ENCODE data around the gene SERINC2. TPM values are rescaled to one million over a fixed set of nuclear protein-coding genes. Genes with fewer than 3 reads are reported as not detected.

Gene SERINC2
- polyA plus RNA-seq, 2 of the 4 experiments (the other 2 are of a cell fraction) = 6.0 to 16.3 TPM

DNA sequence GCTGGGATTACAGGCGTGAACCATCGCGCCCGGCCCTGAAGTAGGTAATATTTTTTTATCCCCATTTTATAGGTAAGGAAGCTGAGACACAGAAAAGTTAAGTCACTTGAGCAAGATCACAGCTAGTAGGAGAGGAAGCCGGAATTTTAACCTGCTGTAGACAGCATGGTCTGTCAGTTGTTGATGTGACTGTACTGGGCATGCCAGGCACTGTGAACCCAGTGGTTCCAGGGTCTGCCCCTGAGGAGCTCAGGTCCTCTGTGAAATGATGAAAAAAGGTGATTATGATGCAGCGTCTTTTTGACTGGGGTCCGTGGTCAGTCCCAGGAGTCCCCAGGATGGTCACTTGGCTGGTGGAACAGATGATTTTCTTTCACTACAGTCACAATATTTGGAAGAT lies 23.4 kb upstream of the SERINC2 start:
- ATAC-seq (no peak), FAIRE-seq (no peak), DNase-seq (ENCODE audit: low read depth in 1 of 2, low spot score in 1 of 2) (no peak)
- Histone ChIP-seq H3K27ac (no peak overlapping the region), H3K4me2 (no peak overlapping the region), H3K9me3 (no peaks in the 10 kb centered on the region), H3K4me1 (no peaks in the 10 kb centered on the region), H3K4me3 (no peak overlapping the region)
- TF ChIP-seq SREBF2 (IDR thresholded peaks at IDR 0.05) (no peak), EHF (CRISPR knock-in tag; IDR thresholded peaks at IDR 0.05) (no peak), RCOR1 (IDR thresholded peaks at IDR 0.05; ENCODE audit: low read depth, low read length) (no peak), FOSL2 (IDR thresholded peaks at IDR 0.05) (no peak), FOSL2 (CRISPR knock-in tag; IDR thresholded peaks at IDR 0.05) (no peak), ZC3H11A (IDR thresholded peaks at IDR 0.05) (no peak), CBX2 (IDR thresholded peaks at IDR 0.05; ENCODE audit: borderline replicate concordance, low read depth) (no peak), ZSCAN20 (CRISPR knock-in tag; IDR thresholded peaks at IDR 0.05) (no peak), MAFK (IDR thresholded peaks at IDR 0.05; ENCODE audit: partially characterized antibody) (no peak), POLR2A (IDR thresholded peaks at IDR 0.05; ENCODE audit: low read length) (no peak), EP300 (IDR thresholded peaks at IDR 0.05) (no peak), JUN (IDR thresholded peaks at IDR 0.05) (no peak), SMC3 (IDR thresholded peaks at IDR 0.05) (no peak)
- TF ChIP-seq, protein P1, sequence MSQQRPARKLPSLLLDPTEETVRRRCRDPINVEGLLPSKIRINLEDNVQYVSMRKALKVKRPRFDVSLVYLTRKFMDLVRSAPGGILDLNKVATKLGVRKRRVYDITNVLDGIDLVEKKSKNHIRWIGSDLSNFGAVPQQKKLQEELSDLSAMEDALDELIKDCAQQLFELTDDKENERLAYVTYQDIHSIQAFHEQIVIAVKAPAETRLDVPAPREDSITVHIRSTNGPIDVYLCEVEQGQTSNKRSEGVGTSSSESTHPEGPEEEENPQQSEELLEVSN (IDR thresholded peaks at IDR 0.05; ENCODE audit: borderline replicate concordance, low read depth) = no peak
- TF ChIP-seq, protein P2, sequence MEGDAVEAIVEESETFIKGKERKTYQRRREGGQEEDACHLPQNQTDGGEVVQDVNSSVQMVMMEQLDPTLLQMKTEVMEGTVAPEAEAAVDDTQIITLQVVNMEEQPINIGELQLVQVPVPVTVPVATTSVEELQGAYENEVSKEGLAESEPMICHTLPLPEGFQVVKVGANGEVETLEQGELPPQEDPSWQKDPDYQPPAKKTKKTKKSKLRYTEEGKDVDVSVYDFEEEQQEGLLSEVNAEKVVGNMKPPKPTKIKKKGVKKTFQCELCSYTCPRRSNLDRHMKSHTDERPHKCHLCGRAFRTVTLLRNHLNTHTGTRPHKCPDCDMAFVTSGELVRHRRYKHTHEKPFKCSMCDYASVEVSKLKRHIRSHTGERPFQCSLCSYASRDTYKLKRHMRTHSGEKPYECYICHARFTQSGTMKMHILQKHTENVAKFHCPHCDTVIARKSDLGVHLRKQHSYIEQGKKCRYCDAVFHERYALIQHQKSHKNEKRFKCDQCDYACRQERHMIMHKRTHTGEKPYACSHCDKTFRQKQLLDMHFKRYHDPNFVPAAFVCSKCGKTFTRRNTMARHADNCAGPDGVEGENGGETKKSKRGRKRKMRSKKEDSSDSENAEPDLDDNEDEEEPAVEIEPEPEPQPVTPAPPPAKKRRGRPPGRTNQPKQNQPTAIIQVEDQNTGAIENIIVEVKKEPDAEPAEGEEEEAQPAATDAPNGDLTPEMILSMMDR (IDR thresholded peaks at IDR 0.05) = no peak
- TF ChIP-seq, protein P3, sequence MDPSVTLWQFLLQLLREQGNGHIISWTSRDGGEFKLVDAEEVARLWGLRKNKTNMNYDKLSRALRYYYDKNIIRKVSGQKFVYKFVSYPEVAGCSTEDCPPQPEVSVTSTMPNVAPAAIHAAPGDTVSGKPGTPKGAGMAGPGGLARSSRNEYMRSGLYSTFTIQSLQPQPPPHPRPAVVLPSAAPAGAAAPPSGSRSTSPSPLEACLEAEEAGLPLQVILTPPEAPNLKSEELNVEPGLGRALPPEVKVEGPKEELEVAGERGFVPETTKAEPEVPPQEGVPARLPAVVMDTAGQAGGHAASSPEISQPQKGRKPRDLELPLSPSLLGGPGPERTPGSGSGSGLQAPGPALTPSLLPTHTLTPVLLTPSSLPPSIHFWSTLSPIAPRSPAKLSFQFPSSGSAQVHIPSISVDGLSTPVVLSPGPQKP (IDR thresholded peaks at IDR 0.05; ENCODE audit: low read depth, low read length) = no peak
- TF ChIP-seq, protein P4, sequence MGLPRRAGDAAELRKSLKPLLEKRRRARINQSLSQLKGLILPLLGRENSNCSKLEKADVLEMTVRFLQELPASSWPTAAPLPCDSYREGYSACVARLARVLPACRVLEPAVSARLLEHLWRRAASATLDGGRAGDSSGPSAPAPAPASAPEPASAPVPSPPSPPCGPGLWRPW (IDR thresholded peaks at IDR 0.05) = no peak
- POLR2A ChIA-PET = no interaction called here
- CTCF ChIA-PET = interaction anchor here (1.0 to 11.3 kb wide), 2 partner anchors 33 to 159 kb away, joined by 4 to 151 read pairs; no protein-coding TSS in a partner anchor
- 76% methylated on average over 7 of the region's 7 CpGs for WGBS (ENCODE audit: missing lambda C conversion rate)

DNA sequence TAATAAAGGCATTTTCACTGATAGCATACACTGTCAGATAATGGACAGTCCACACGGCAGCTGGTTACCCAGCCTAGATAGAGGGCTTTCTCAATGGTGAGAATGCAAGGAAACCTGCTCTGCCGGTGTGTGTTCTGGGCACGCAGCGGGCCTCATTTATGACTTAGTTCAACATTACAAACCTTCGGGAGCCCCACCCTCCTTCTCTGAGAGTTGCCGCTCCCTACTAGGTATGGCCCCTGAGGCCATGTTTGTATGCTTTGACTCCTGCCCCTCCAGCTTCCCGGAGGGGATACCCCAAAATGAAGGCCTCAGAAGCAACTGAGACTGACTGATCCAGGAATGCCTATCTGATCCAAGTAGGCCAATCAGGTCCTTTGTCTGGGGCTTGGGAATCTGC lies 22.9 kb upstream of the SERINC2 start:
- WGBS (ENCODE audit: missing lambda C conversion rate) = 80% methylated on average over 7 of the region's 7 CpGs
- CTCF ChIA-PET = interaction anchor here (1.6 to 11.3 kb wide), 2 partner anchors 32 to 159 kb away, joined by 12 to 151 read pairs; no protein-coding TSS in a partner anchor
- POLR2A ChIA-PET = no interaction called here
- H3K4me3 ChIP-seq = no peak overlapping the region
- FAIRE-seq = no peak
- DNase-seq (ENCODE audit: low read depth in 1 of 2, low spot score in 1 of 2) = no peak
- no peak overlapping the region for H3K4me2 ChIP-seq
- no peaks in the 10 kb centered on the region for H3K9me3 ChIP-seq
- no peak overlapping the region for H3K27ac ChIP-seq
- TF ChIP-seq ZSCAN20 (CRISPR knock-in tag; IDR thresholded peaks at IDR 0.05) = no peak
- no peak for TF ChIP-seq HOXB13 (CRISPR knock-in tag; IDR thresholded peaks at IDR 0.05; ENCODE audit: low read depth)
- TF ChIP-seq CEBPB (IDR thresholded peaks at IDR 0.05) = no peak
- TF ChIP-seq FOSL2 (IDR thresholded peaks at IDR 0.05) = no peak
- TF ChIP-seq FOSL2 (CRISPR knock-in tag; IDR thresholded peaks at IDR 0.05) = no peak
- no peak for TF ChIP-seq GATA3 (IDR thresholded peaks at IDR 0.05; ENCODE audit: borderline replicate concordance)
- no peak for ATAC-seq
- H3K4me1 ChIP-seq = no peaks in the 10 kb centered on the region

DNA sequence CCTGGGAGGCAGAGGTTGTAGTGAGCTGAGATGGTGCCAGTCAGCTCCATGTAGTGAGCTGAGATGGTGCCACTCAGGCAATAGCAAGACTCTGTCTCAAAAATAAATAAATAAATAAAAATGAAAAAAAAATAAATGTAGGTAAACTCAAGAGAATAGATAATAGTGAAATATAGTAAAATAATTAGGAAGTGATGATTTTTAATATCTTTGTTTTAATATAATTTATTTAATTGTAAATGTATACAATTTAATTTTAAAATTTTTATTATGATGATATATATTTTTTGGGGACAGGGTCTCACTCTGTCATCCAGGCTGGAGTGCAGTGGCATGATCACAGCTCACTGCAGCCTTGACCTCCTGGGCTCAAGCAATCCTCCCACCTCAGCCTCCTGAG lies 19.6 kb upstream of the SERINC2 start:
- H3K4me1 ChIP-seq = 0 out of 3 replicates have a peak, but pooled peaks cover 5% of the 10 kb centered on the region
- ATAC-seq = no peak
- POLR2A ChIA-PET = no interaction called here
- FAIRE-seq = no peak
- CTCF ChIA-PET = interaction anchor here (1.3 to 11.3 kb wide), 13 partner anchors 9 to 412 kb away, joined by 3 to 151 read pairs (median 10); partner anchors contain the start of gene FABP3
- H3K4me2 ChIP-seq = no peak overlapping the region
- no peak overlapping the region for H3K4me3 ChIP-seq
- H3K27ac ChIP-seq = no peak overlapping the region
- H3K9me3 ChIP-seq = no peaks in the 10 kb centered on the region
- no peak for DNase-seq (ENCODE audit: low read depth in 1 of 2, low spot score in 1 of 2)
- TF ChIP-seq HDAC2 (IDR thresholded peaks at IDR 0.05) = no peak
- TF ChIP-seq ZFP36 (IDR thresholded peaks at IDR 0.05; ENCODE audit: borderline replicate concordance, partially characterized antibody) = no peak
- TF ChIP-seq HOXA7 (CRISPR knock-in tag; IDR thresholded peaks at IDR 0.05) = no peak
- no peak for TF ChIP-seq EP300 (IDR thresholded peaks at IDR 0.05)
- TF ChIP-seq, protein P5, sequence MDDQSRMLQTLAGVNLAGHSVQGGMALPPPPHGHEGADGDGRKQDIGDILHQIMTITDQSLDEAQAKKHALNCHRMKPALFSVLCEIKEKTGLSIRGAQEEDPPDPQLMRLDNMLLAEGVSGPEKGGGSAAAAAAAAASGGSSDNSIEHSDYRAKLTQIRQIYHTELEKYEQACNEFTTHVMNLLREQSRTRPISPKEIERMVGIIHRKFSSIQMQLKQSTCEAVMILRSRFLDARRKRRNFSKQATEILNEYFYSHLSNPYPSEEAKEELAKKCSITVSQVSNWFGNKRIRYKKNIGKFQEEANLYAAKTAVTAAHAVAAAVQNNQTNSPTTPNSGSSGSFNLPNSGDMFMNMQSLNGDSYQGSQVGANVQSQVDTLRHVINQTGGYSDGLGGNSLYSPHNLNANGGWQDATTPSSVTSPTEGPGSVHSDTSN (IDR thresholded peaks at IDR 0.05) = no peak
- TF ChIP-seq MYC (IDR thresholded peaks at IDR 0.05; ENCODE audit: borderline replicate concordance, low read length) = no peak
- no peak for TF ChIP-seq RAD21 (conservative IDR thresholded peaks at IDR 0.05 in 1 of 2, IDR thresholded peaks at IDR 0.05 in 1 of 2)
- TF ChIP-seq, protein P6, sequence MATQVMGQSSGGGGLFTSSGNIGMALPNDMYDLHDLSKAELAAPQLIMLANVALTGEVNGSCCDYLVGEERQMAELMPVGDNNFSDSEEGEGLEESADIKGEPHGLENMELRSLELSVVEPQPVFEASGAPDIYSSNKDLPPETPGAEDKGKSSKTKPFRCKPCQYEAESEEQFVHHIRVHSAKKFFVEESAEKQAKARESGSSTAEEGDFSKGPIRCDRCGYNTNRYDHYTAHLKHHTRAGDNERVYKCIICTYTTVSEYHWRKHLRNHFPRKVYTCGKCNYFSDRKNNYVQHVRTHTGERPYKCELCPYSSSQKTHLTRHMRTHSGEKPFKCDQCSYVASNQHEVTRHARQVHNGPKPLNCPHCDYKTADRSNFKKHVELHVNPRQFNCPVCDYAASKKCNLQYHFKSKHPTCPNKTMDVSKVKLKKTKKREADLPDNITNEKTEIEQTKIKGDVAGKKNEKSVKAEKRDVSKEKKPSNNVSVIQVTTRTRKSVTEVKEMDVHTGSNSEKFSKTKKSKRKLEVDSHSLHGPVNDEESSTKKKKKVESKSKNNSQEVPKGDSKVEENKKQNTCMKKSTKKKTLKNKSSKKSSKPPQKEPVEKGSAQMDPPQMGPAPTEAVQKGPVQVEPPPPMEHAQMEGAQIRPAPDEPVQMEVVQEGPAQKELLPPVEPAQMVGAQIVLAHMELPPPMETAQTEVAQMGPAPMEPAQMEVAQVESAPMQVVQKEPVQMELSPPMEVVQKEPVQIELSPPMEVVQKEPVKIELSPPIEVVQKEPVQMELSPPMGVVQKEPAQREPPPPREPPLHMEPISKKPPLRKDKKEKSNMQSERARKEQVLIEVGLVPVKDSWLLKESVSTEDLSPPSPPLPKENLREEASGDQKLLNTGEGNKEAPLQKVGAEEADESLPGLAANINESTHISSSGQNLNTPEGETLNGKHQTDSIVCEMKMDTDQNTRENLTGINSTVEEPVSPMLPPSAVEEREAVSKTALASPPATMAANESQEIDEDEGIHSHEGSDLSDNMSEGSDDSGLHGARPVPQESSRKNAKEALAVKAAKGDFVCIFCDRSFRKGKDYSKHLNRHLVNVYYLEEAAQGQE (IDR thresholded peaks at IDR 0.05) = no peak
- TF ChIP-seq CHD2 (IDR thresholded peaks at IDR 0.05; ENCODE audit: low read length, partially characterized antibody) = no peak
